Measurements from ENCODE around the gene CCDC9B. TPM values are rescaled to one million over a fixed set of nuclear protein-coding genes. Genes with fewer than 3 reads are reported as not detected.

CCDC9B gene
- total RNA-seq, 1 donor from 2014 or later, result 2.1 TPM

- intact Hi-C loops (cut with micrococcal nuclease), result no loop called here
These were observed 53.2 kb downstream of the CCDC9B start for GRCh38 chr15:40287505-40287904.

GRCh38 chr15:40286794-40287193 lies 53.9 kb downstream of the CCDC9B start:
- no peaks in the 10 kb centered on the region for H3K9me3 Mint-ChIP-seq
- DNase-seq, result no peak
- intact Hi-C loops (cut with micrococcal nuclease), result no loop called here
- CTCF ChIA-PET, result interaction anchor here (6.0 kb wide), 1 partner anchor 51 kb away, joined by 41 read pairs; no protein-coding TSS in a partner anchor
- H3K4me1 Mint-ChIP-seq, result peaks cover 3% of the 10 kb centered on the region
- no peak overlapping the region for H3K27ac Mint-ChIP-seq
- H3K36me3 Mint-ChIP-seq (ENCODE audit: low read depth), result peaks cover 26% of the 10 kb centered on the region
- no peak overlapping the region for H3K4me3 Mint-ChIP-seq
- POLR2A ChIA-PET, result no interaction called here
- H3K27me3 Mint-ChIP-seq, result no peaks in the 10 kb centered on the region
- ATAC-seq (ENCODE audit: low read depth), result no peak
- TF ChIP-seq CTCF (IDR thresholded peaks at IDR 0.05), result no peak

More at GRCh38 chr15:40287505-40287904, 53.2 kb downstream of the CCDC9B start:
- no peaks in the 10 kb centered on the region for H3K27me3 Mint-ChIP-seq
- peaks cover 3% of the 10 kb centered on the region for H3K4me1 Mint-ChIP-seq
- ATAC-seq (ENCODE audit: low read depth) (no peak), DNase-seq (no peak)
- no peak overlapping the region for H3K27ac Mint-ChIP-seq
- H3K9me3 Mint-ChIP-seq, result no peaks in the 10 kb centered on the region
- ChIA-PET CTCF (interaction anchor here (0.7 to 6.0 kb wide), 3 partner anchors 8 to 50 kb away, joined by 3 to 41 read pairs (median 3); no protein-coding TSS in a partner anchor), POLR2A (no interaction called here)
- H3K36me3 Mint-ChIP-seq (ENCODE audit: low read depth), result peaks cover 33% of the 10 kb centered on the region
- no peak overlapping the region for H3K4me3 Mint-ChIP-seq
- no peak for TF ChIP-seq CTCF (IDR thresholded peaks at IDR 0.05)

GRCh38 chr15:40286061-40286532 lies 54.6 kb downstream of the CCDC9B start:
- intact Hi-C loops (cut with micrococcal nuclease), result no loop called here
- ATAC-seq (ENCODE audit: low read depth) (no peak), DNase-seq (no peak)
- ChIA-PET CTCF (interaction anchor here (1.5 to 6.0 kb wide), 2 partner anchors 11 to 52 kb away, joined by 6 to 41 read pairs; no protein-coding TSS in a partner anchor), POLR2A (interaction anchor here (0.7 to 1.5 kb wide), 2 partner anchors 22 to 209 kb away, joined by 3 to 7 read pairs; partner anchors contain the start of gene PLCB2)
- no peak for TF ChIP-seq CTCF (IDR thresholded peaks at IDR 0.05)
- H3K27ac Mint-ChIP-seq, result no peak overlapping the region
- H3K4me3 Mint-ChIP-seq, result no peak overlapping the region
- H3K27me3 Mint-ChIP-seq, result no peaks in the 10 kb centered on the region
- H3K9me3 Mint-ChIP-seq, result no peaks in the 10 kb centered on the region
- peaks cover 3% of the 10 kb centered on the region for H3K4me1 Mint-ChIP-seq
- H3K36me3 Mint-ChIP-seq (ENCODE audit: low read depth), result peaks cover 26% of the 10 kb centered on the region

DNA sequence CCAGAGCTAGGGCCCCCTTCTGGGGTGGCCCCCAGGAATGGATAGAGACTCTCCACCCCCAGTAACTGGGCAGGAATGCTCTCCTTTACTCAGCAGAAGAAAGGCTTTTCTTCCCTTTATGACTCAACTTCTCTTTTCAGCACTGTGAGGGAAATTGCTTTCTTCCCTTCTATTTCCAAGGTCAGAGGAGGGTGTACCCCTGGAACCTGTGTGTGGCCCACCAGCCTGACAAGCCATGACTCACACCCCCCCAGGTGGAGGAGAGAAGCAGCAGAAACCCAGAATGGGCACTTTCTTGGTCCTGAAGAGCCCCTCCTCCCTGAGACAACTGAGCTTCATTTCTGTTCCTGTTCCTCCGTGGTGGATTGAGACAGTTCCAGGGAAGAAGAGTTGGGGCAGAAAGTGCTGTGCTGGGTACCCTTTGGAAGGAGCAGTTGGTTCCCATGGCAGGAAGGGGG lies 55.2 kb downstream of the CCDC9B start:
- ATAC-seq (ENCODE audit: low read depth) (no peak), DNase-seq (no peak)
- ChIA-PET POLR2A (interaction anchor here (0.7 to 1.5 kb wide), 2 partner anchors 22 to 208 kb away, joined by 3 to 7 read pairs; partner anchors contain the start of gene PLCB2), CTCF (interaction anchor here (1.5 to 6.0 kb wide), 2 partner anchors 11 to 52 kb away, joined by 6 to 41 read pairs; no protein-coding TSS in a partner anchor)
- Mint-ChIP-seq H3K4me1 (peaks cover 3% of the 10 kb centered on the region), H3K4me3 (no peak overlapping the region), H3K9me3 (no peaks in the 10 kb centered on the region), H3K27ac (no peak overlapping the region), H3K27me3 (peaks cover 2% of the 10 kb centered on the region), H3K36me3 (ENCODE audit: low read depth) (peaks cover 25% of the 10 kb centered on the region)
- intact Hi-C loops (cut with micrococcal nuclease), result no loop called here
- TF ChIP-seq CTCF (IDR thresholded peaks at IDR 0.05), result no peak

GRCh38 chr15:40285151-40285550 lies 55.6 kb downstream of the CCDC9B start:
- ChIA-PET CTCF (interaction anchor here (1.5 to 6.0 kb wide), 2 partner anchors 10 to 53 kb away, joined by 6 to 41 read pairs; no protein-coding TSS in a partner anchor), POLR2A (interaction anchor here (1.5 kb wide), 1 partner anchor 23 kb away, joined by 7 read pairs; the partner anchor contains the start of gene PLCB2)
- TF ChIP-seq CTCF (IDR thresholded peaks at IDR 0.05), result no peak
- Mint-ChIP-seq H3K4me1 (peaks cover 5% of the 10 kb centered on the region), H3K9me3 (no peaks in the 10 kb centered on the region), H3K27me3 (peaks cover 3% of the 10 kb centered on the region), H3K36me3 (ENCODE audit: low read depth) (peaks cover 22% of the 10 kb centered on the region), H3K4me3 (no peak overlapping the region), H3K27ac (no peak overlapping the region)
- intact Hi-C loops (cut with micrococcal nuclease), result no loop called here
- no peak for ATAC-seq (ENCODE audit: low read depth)
- DNase-seq, result no peak

All from activated B cell treated with CpG ODN at 0.5 μM for 24 hours (primary cell).